NB4 (cell line): ENCODE results near the gene CDHR3.

Experiments used
- CTCF ChIP-seq: IDR thresholded peaks from one replicate; pipeline ENCODE4 v1.5.1; 2012; ENCODE audit warnings: low read depth, low read length
- MAX ChIP-seq: IDR thresholded peaks from 2 replicates; pipeline ENCODE4 v1.6.1; 2011; ENCODE audit warnings: low read depth, low read length
- POLR2A ChIP-seq: IDR thresholded peaks from 2 replicates; pipeline ENCODE4 v1.6.1; 2011; ENCODE audit warnings: mild to moderate bottlenecking; ENCODE audit not compliant: insufficient read length; ENCODE audit errors: extremely low read depth

- no peak for TF ChIP-seq CTCF
- no peak for TF ChIP-seq POLR2A
- TF ChIP-seq MAX: no peak
These were observed 98.4 kb downstream of the CDHR3 start for GRCh38 chr7:106061301-106061979.
